Measurements from ENCODE around the gene GRK1.

Gene GRK1

DNA sequence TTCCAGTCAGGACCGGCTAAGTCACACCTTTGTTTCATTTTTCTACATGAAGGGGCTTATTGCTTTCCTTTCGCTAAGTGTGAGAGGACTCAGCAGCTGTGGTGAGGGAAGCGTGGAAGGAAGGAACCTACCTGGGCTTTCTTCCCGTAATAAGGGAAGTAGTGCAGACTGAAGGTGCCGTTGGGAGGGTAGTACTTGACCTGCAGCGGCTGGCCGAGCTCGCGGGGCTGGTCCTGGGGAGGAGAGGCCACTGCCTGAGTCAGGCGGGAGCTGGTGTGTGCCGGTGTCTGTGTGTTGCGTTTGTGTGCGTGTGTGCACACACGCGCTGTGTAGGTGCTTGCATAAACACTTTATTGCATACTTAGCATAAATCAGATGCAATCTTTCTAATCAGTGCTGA lies 16.7 kb upstream of the GRK1 start:
- no peak for DNase-seq (ENCODE audit: low read depth)

DNA sequence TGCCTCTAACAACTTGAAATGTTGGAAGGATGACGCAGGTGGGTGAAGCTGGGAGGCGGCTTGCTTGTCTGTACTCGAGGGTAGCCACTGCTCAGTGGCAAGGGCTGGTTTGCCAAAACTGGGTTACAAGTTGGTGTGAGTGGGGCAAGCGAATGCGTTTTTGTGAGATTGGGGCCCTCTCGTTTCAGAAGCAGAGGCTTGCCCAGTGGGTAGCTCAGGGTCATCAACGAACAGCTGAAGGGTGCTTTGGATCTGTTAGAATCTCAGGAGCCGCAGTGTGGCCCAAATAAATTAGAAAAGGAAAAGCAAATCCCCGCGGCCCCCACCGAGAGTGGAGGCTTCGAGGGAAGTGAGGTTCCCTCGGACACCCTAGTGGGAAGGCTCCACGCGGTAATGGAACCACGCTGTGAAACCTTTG lies 16.3 kb upstream of the GRK1 start:
- DNase-seq (ENCODE audit: low read depth), result no peak

- no peak for DNase-seq (ENCODE audit: low read depth)
Observed at GRCh38 chr13:113651511-113652403, 15.3 kb upstream of the GRK1 start.

DNA sequence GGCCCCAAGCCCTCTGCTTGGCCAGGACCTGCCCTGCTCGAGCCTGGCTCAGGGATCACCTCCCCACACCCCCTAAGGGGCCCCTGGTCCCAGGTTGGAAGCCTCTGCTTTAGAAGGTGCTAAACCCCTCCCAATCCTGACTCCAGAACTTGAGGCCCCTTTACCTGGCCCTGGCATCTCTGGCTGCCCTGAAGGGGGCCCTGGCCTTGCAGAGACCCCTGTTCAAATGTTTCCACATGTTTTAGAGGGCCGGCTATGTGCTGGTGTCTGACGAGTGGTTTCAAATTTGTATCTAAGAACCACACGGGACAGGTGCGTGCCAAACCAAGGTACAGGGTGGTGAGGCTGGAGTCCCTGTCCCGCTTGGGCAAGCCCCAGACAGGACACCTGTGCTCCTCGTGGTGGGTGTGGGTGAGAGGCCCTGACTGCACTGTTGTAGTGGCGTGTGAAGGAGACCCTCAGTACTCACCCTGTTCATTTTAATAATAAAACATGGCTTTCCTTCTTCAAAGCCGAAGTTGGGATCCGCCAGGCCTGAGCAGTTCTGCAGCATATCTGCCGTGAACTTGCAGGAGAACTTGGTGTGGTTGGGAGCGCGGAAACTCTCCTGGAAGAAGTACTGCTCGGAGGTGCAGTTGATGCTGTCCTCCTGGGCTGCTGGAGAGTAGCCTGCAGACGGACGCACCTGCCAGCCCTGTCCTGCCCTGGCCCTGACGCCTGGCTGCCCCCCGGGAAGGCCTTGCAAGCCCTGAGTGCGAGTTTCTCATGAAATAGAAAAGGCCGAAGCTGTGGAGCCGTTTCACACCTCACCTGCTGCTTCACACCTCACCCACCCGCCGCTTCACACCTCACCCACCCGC lies 14.4 kb upstream of the GRK1 start:
- DNase-seq (ENCODE audit: low read depth), result no peak

DNA sequence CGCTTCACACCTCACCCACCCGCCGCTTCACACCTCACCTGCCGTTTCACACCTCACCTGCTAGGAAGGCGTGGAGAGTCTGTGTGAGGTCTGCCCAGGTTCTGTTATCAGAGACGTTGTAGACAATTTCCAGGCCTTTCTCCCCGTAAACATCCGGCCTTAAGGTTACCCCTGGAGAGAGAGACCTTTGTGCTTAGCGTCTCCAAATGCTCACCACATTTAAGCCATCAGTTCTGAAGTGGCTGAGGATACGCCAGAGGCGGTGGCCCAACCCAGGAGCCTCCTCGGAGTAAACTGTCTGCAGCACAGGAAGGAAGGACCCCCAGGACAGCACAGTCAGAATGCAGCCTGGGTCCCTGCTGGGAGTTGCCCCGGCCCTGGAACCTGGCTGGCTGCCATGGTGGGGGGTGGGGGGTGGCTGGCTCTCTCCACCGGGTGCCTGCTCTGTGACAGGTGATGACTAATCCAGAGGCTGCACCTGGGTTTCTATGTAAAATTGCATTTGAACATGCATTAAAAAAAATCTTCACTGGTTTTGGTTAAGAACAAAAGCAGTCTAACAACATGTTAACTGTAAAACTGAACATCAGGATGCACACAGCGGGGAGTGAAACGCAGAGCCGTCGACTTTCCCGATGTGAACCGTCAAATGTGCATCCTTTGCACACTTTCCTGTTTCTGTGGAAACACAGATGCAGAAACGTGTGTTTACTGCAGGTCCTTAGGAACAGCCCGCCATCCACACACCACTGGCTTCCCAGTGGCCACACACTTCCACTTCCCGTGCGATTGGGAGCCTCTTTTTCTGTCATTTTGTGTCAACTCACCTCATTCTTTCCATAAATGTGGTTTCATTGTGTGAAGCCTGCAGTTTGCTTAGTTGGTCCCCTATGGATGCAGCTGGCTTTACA lies 13.5 kb upstream of the GRK1 start:
- DNase-seq (ENCODE audit: low read depth), result no peak

DNA sequence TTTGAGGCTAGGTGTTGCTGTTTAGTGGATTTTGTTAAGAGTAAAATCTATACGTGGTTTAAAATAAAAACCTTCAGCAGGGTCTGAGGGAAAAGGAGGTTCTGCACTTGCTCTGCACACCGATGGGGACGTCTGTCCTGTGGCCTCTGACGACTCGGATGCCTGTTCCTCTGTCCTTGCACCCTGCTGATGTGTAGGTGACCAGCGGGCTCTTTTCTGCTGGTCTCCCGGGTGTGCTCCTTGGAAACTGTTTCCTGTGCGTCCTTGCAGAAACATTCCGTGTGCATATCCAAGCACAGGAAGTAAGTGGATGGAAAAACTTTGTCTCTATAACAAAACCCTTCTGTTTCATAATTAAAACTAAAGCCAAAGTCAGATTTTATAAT lies 12.9 kb upstream of the GRK1 start:
- no peak for DNase-seq (ENCODE audit: low read depth)

- DNase-seq (ENCODE audit: low read depth), result no peak
Observed at GRCh38 chr13:113654591-113655345, 12.3 kb upstream of the GRK1 start.

GRCh38 chr13:113655346-113656002 lies 11.5 kb upstream of the GRK1 start:
- DNase-seq (ENCODE audit: low read depth), result no peak

GRCh38 chr13:113656003-113656588 lies 10.9 kb upstream of the GRK1 start:
- DNase-seq (ENCODE audit: low read depth), result no peak

- DNase-seq (ENCODE audit: low read depth), result no peak
Observed at GRCh38 chr13:113656831-113657671, 10.0 kb upstream of the GRK1 start.

- no peak for DNase-seq (ENCODE audit: low read depth)
Observed at GRCh38 chr13:113657851-113658741, 8.9 kb upstream of the GRK1 start, which contains the start of gene ATP4B. TSS of gene ATP4B (minus strand) at chr13:113658198. CDS start at chr13:113658144, 54 bp downstream.

- no peak for DNase-seq (ENCODE audit: low read depth)
Observed at GRCh38 chr13:113658836-113659235, 8.2 kb upstream of the GRK1 start.

GRCh38 chr13:113659337-113659736 lies 7.7 kb upstream of the GRK1 start:
- DNase-seq (ENCODE audit: low read depth), result no peak

- no peak for DNase-seq (ENCODE audit: low read depth)
Observed at GRCh38 chr13:113660066-113660465, 7.0 kb upstream of the GRK1 start.

- no peak for DNase-seq (ENCODE audit: low read depth)
Observed at GRCh38 chr13:113661509-113661908, 5.5 kb upstream of the GRK1 start.

DNA sequence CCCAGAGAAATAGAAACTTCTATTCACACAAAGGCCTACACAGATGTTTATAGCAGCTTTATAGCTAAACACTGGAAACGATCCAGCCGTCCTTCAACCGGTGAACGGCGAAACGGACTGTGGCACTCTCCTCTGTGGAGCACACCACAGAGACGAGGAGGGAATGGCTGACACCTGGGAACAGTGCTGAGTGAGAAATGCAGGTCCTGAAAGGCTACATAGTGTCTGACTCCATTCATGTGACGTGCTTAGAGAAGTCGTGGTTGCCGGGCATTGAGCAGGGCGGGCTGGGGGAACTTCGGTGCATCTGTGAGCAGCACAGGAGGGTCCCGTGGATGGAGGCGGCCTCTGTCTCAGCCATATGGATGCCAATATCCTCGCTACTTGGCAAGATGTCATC lies 3.1 kb upstream of the GRK1 start:
- DNase-seq (ENCODE audit: low read depth), result no peak

DNA sequence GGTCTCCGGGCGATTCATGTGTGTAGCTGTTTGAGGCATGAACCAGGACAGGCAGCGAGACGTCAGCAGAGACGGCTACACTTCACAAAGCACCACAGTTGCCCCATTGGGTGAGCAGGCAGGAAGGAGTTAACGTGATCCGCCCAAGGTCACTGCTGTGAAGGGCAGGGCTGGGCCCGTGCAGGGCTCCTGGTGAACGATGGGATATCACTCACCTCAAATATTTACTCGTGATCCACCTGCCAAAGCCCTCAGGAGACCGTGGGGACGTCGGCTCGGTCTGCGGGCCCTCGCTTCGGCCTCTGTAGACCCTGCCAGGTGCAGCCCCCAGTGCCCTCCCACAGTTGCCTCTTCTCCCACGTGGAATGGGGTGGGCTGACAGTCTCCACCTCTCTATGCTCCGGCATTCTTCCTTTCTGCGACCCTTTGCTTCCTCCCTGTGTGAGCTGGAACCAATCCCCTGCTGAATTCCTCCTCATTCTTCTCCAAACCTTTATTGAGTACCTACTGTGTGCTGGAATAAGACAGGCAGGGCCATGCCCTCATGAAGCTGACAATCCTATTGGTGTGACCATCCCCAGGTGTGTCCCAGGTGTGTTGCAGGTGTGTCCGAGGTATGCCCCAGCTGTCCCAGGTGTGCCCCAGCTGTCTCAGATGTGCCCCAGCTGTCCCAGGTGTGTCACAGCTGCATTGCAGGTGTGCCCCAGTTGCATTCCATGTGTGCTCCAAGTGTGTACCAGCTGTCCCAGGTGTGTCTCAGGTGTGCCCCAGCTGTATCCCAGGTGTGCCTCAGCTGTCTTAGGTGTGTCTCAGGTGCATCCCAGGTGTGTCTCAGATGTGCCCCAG lies 2.0 kb upstream of the GRK1 start:
- no peak for DNase-seq (ENCODE audit: low read depth)
